ENCODE measurements around the gene PFKFB4.

PFKFB4 gene

DNA sequence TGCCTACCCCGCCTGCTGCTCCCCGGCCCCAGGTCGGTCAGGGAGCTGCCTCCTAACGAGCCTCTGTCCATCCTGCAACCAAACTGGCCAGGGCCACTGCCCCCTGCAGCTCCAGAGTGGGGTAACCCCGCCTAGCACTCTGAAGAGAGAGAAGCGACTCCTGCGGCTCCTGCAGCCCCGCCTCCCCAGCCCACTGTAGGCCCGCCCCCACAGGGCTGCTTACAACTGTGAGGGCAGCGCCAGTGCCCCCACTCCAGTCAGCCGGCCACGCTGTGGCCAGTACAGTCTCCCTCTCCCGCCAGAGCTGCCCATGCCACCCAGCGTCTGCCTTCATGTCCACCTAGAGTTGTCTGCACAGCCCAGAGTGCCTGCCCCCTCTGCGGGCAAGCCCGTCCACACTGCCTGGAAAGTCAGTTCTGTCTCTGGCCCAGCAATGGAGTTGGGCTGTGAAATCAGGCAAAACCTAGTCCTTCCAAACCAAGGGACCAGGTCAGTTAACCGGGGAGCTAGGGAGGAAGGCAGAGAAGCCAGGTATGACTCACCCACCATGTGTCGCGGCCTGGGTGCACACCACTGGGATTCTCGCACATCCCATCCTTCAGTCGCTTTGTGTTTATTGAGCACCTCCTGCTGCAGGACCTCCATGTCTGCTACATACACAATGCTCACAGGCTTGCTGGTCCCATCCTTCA is 4.6 kb upstream of the PFKFB4 start:
- TF ChIP-seq, protein P1, sequence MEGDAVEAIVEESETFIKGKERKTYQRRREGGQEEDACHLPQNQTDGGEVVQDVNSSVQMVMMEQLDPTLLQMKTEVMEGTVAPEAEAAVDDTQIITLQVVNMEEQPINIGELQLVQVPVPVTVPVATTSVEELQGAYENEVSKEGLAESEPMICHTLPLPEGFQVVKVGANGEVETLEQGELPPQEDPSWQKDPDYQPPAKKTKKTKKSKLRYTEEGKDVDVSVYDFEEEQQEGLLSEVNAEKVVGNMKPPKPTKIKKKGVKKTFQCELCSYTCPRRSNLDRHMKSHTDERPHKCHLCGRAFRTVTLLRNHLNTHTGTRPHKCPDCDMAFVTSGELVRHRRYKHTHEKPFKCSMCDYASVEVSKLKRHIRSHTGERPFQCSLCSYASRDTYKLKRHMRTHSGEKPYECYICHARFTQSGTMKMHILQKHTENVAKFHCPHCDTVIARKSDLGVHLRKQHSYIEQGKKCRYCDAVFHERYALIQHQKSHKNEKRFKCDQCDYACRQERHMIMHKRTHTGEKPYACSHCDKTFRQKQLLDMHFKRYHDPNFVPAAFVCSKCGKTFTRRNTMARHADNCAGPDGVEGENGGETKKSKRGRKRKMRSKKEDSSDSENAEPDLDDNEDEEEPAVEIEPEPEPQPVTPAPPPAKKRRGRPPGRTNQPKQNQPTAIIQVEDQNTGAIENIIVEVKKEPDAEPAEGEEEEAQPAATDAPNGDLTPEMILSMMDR (IDR thresholded peaks at IDR 0.05; ENCODE audit: insufficient read depth, low read length, missing control alignments), result peak; percentile 56
- ChIA-PET POLR2A (no interaction called here), CTCF (interaction anchor here (1.0 to 9.1 kb wide), 16 partner anchors 8 to 287 kb away, joined by 3 to 88 read pairs (median 4); partner anchors contain the start of genes CCDC51, CELSR3, SLC26A6 and TMA7)
- DNase-seq (ENCODE audit: low read depth, low spot score), result no peak
- peak overlapping the region; percentile 44 for H3K4me3 ChIP-seq (ENCODE audit: low read depth, low read length)

- H3K4me3 ChIP-seq (ENCODE audit: low read depth, low read length), result peak overlapping the region; percentile 44
- DNase-seq (ENCODE audit: low read depth, low spot score), result no peak
- ChIA-PET CTCF (interaction anchor here (1.0 to 9.1 kb wide), 18 partner anchors 8 to 286 kb away, joined by 3 to 88 read pairs (median 4); partner anchors contain the start of genes CCDC51, CELSR3, SLC26A6 and TMA7), POLR2A (no interaction called here)
- TF ChIP-seq, protein P1 (IDR thresholded peaks at IDR 0.05; ENCODE audit: insufficient read depth, low read length, missing control alignments), result no peak
Observed at GRCh38 chr3:48560648-48561018, 4.0 kb upstream of the PFKFB4 start.

- POLR2A ChIA-PET, result interaction anchor here (1.0 to 1.1 kb wide), 2 partner anchors 37 to 77 kb away, joined by 3 to 6 read pairs; partner anchors contain the start of gene SLC26A6
- no peak for DNase-seq (ENCODE audit: low read depth, low spot score)
- H3K4me3 ChIP-seq (ENCODE audit: low read depth, low read length), result no peak overlapping the region
- TF ChIP-seq, protein P1 (IDR thresholded peaks at IDR 0.05; ENCODE audit: insufficient read depth, low read length, missing control alignments), result no peak
- CTCF ChIA-PET, result interaction anchor here (0.6 to 9.1 kb wide), 32 partner anchors 10 to 340 kb away, joined by 3 to 88 read pairs (median 4); partner anchors contain the start of genes SLC26A6 and UQCRC1
Observed at GRCh38 chr3:48558493-48559134, 2.0 kb upstream of the PFKFB4 start.

GRCh38 chr3:48555949-48556795 is 431 bp downstream of the PFKFB4 start:
- DNase-seq (ENCODE audit: low read depth, low spot score), result no peak
- H3K4me3 ChIP-seq (ENCODE audit: low read depth, low read length), result peak overlapping the region; percentile 86
- ChIA-PET CTCF (interaction anchor here (0.8 to 9.1 kb wide), 11 partner anchors 7 to 155 kb away, joined by 3 to 88 read pairs (median 7); partner anchors contain the start of gene SLC26A6), POLR2A (interaction anchor here (1.1 to 2.2 kb wide), 2 partner anchors 14 to 79 kb away, joined by 3 to 10 read pairs; partner anchors contain the start of gene SLC26A6)
- TF ChIP-seq, protein P1 (IDR thresholded peaks at IDR 0.05; ENCODE audit: insufficient read depth, low read length, missing control alignments), result no peak

- DNase-seq (ENCODE audit: low read depth, low spot score), result no peak
- TF ChIP-seq, protein P1 (IDR thresholded peaks at IDR 0.05; ENCODE audit: insufficient read depth, low read length, missing control alignments), result no peak
- peak overlapping the region; percentile 86 for H3K4me3 ChIP-seq (ENCODE audit: low read depth, low read length)
- ChIA-PET POLR2A (no interaction called here), CTCF (interaction anchor here (0.7 to 2.7 kb wide), 7 partner anchors 8 to 155 kb away, joined by 3 to 16 read pairs (median 5); no protein-coding TSS in a partner anchor)
Observed at GRCh38 chr3:48555231-48555948, 1.2 kb downstream of the PFKFB4 start.
